HepG2 (cell line): ENCODE measurements around the gene N4BP2L1. TPM values are rescaled to one million over a fixed set of nuclear protein-coding genes. Genes with fewer than 3 reads are reported as not detected.

ENCODE experiments used
- BRCA1 ChIP-seq: sonication (generic); formaldehyde crosslinking; IDR thresholded peaks from 2 replicates; pipeline ENCODE4 v1.4.0; 2020; ENCODE audit warnings: missing genetic modification reagents
- CREBL2 ChIP-seq: sonication (generic); formaldehyde crosslinking; IDR thresholded peaks from 2 replicates; pipeline ENCODE4 v1.8.1; 2023; ENCODE audit warnings: missing genetic modification reagents, mild to moderate bottlenecking, borderline replicate concordance
- ESRRA ChIP-seq: sonication (generic); formaldehyde crosslinking; IDR thresholded peaks from 2 replicates; pipeline ENCODE4 v1.5.1; 2020; ENCODE audit warnings: mild to moderate bottlenecking, low read depth, missing genetic modification reagents
- HNF4A ChIP-seq: sonication (generic); formaldehyde crosslinking; IDR thresholded peaks from 2 replicates; pipeline ENCODE4 v1.4.0; 2020; ENCODE audit warnings: missing genetic modification reagents
- KAT8 ChIP-seq: IDR thresholded peaks from 2 replicates; pipeline ENCODE4 v1.6.1; 2016; ENCODE audit warnings: missing genetic modification reagents, missing compliant biosample characterization
- LRRFIP1 ChIP-seq: sonication (generic); formaldehyde crosslinking; conservative IDR thresholded peaks from 2 replicates; pipeline ENCODE4 v1.4.0; 2020; ENCODE audit warnings: missing genetic modification reagents
- NR1H2 ChIP-seq: sonication (generic); formaldehyde crosslinking; IDR thresholded peaks from 2 replicates; pipeline ENCODE4 v1.8.1; 2022; ENCODE audit warnings: low read depth, missing genetic modification reagents, borderline replicate concordance
- PHF5A ChIP-seq: IDR thresholded peaks from one replicate; pipeline ENCODE4 v1.6.1; 2018; ENCODE audit warnings: low read depth, missing genetic modification reagents; ENCODE audit not compliant: unreplicated experiment
- RAD21 ChIP-seq: fragments of 450-650 bp; formaldehyde crosslinking; IDR thresholded peaks from 2 replicates; pipeline ENCODE4 v1.5.0; 2020; ENCODE audit warnings: mild to moderate bottlenecking
- SIN3A ChIP-seq: IDR thresholded peaks from 2 replicates; pipeline ENCODE4 v1.6.1; 2011; ENCODE audit warnings: low read depth, mild to moderate bottlenecking, control low read depth, low read length, borderline replicate concordance
- SNAPC5 ChIP-seq: sonication (generic); formaldehyde crosslinking; IDR thresholded peaks from 2 replicates; pipeline ENCODE4 v1.8.1; 2023; ENCODE audit warnings: mild to moderate bottlenecking, missing genetic modification reagents, borderline replicate concordance
- TOPORS ChIP-seq: sonication (generic); formaldehyde crosslinking; IDR thresholded peaks from 2 replicates; pipeline ENCODE4 v1.8.0; 2023; ENCODE audit warnings: mild to moderate bottlenecking, missing genetic modification reagents
- ZBTB2 ChIP-seq: sonication (generic); formaldehyde crosslinking; IDR thresholded peaks from 2 replicates; pipeline ENCODE4 v1.8.0; 2022; ENCODE audit warnings: low read depth, missing genetic modification reagents
- ZBTB37 ChIP-seq: sonication (generic); formaldehyde crosslinking; IDR thresholded peaks from 2 replicates; pipeline ENCODE4 v1.4.0; 2020; ENCODE audit warnings: mild to moderate bottlenecking, missing genetic modification reagents
- ZBTB44 ChIP-seq: sonication (generic); formaldehyde crosslinking; IDR thresholded peaks from 2 replicates; pipeline ENCODE4 v1.4.0; 2020; ENCODE audit warnings: missing genetic modification reagents
- ZMAT5 ChIP-seq: sonication (generic); formaldehyde crosslinking; IDR thresholded peaks from 2 replicates; pipeline ENCODE4 v1.5.0; 2020; ENCODE audit warnings: mild to moderate bottlenecking, low read depth, missing genetic modification reagents, borderline replicate concordance
- ZNF230 ChIP-seq: sonication (generic); formaldehyde crosslinking; IDR thresholded peaks from 2 replicates; pipeline ENCODE4 v1.4.0; 2020; ENCODE audit warnings: mild to moderate bottlenecking, missing genetic modification reagents
- ZNF414 ChIP-seq: sonication (generic); formaldehyde crosslinking; IDR thresholded peaks from 2 replicates; pipeline ENCODE4 v1.5.0; 2020; ENCODE audit warnings: missing genetic modification reagents
- ZNF431 ChIP-seq: sonication (generic); formaldehyde crosslinking; IDR thresholded peaks from 2 replicates; pipeline ENCODE4 v1.9.0; 2022; ENCODE audit warnings: missing genetic modification reagents, low read depth, mild to moderate bottlenecking, borderline replicate concordance
- ZNF432 ChIP-seq: sonication (generic); formaldehyde crosslinking; IDR thresholded peaks from 2 replicates; pipeline ENCODE4 v1.5.0; 2020; ENCODE audit warnings: missing genetic modification reagents, mild to moderate bottlenecking, borderline replicate concordance
- ZNF549 ChIP-seq: sonication (generic); formaldehyde crosslinking; IDR thresholded peaks from 2 replicates; pipeline ENCODE4 v1.5.0; 2020; ENCODE audit warnings: missing genetic modification reagents
- ZNF841 ChIP-seq: sonication (generic); formaldehyde crosslinking; IDR thresholded peaks from 2 replicates; pipeline ENCODE4 v1.8.1; 2023; ENCODE audit warnings: missing genetic modification reagents, borderline replicate concordance
- ZSCAN25 ChIP-seq: sonication (generic); formaldehyde crosslinking; IDR thresholded peaks from 2 replicates; pipeline ENCODE4 v1.8.0; 2022; ENCODE audit warnings: mild to moderate bottlenecking, missing genetic modification reagents
- polyA plus RNA-seq, 8 experiments: library from polyadenylated mRNA; depleted of rRNA in 3 of 8; stranded (reverse) in 7 of 8; unstranded in 1 of 8; fragments of >200 nt; fragmentation: Illumina TruSeq in 4 of 8; extraction: Trizol in 4 of 8; gene quantifications; 2 replicates each; pipeline versions ENCODE4 v1.2.1 to v1.2.3, GENCODE V29; 2011 to 2016; ENCODE audit warnings: low read depth in 4 of 8, missing spikeins in 1 of 8, mixed read lengths in 1 of 8; ENCODE audit not compliant: insufficient read depth in 1 of 8
- total RNA-seq, 5 experiments: library from RNA; depleted of rRNA; stranded (reverse); fragments of >200 nt; fragmentation: Illumina TruSeq; extraction: Trizol; gene quantifications; 2 replicates each; pipeline ENCODE4 v1.2.3, GENCODE V29; 2016; ENCODE audit warnings: low read depth in 1 of 5

The N4BP2L1 gene
- total and polyA plus RNA-seq, 2 of the 13 experiments (the other 11 are each of a cell fraction or from before 2014, with no cell fraction given): 13.2 to 34.5 TPM

GRCh38 chr13:32455594-32455903, 27.6 kb upstream of the N4BP2L1 start (continued):
- no peak for TF ChIP-seq ZSCAN25 (CRISPR knock-in tag)
- TF ChIP-seq KAT8: no peak
- TF ChIP-seq ESRRA (CRISPR knock-in tag): no peak
- TF ChIP-seq LRRFIP1: no peak
- no peak for TF ChIP-seq ZNF549 (CRISPR knock-in tag)
- TF ChIP-seq ZMAT5: no peak
- 0 out of 2 replicates have a peak, but pooled peaks have one; percentile 48 for TF ChIP-seq ZNF432 (CRISPR knock-in tag)
- TF ChIP-seq ZNF431 (CRISPR knock-in tag): no peak
- TF ChIP-seq SIN3A: no peak
- no peak for TF ChIP-seq ZNF414 (CRISPR knock-in tag)
- no peak for TF ChIP-seq ZNF230 (CRISPR knock-in tag)
- TF ChIP-seq HNF4A: no peak
- TF ChIP-seq NR1H2 (CRISPR knock-in tag): no peak
- no peak for TF ChIP-seq PHF5A (CRISPR knock-in tag)
- no peak for TF ChIP-seq ZBTB44 (CRISPR knock-in tag)
- TF ChIP-seq ZNF841 (CRISPR knock-in tag): no peak
- TF ChIP-seq RAD21: no peak
- no peak for TF ChIP-seq ZBTB2 (CRISPR knock-in tag)
- TF ChIP-seq TOPORS (CRISPR knock-in tag): no peak
- no peak for TF ChIP-seq CREBL2 (CRISPR knock-in tag)
- no peak for TF ChIP-seq BRCA1 (CRISPR knock-in tag)
- no peak for TF ChIP-seq SNAPC5 (CRISPR knock-in tag)
- no peak for TF ChIP-seq ZBTB37 (CRISPR knock-in tag)
